ENCODE data around the gene PNPLA6. TPM values are rescaled to one million over a fixed set of nuclear protein-coding genes. Genes with fewer than 3 reads are reported as not detected.

Gene PNPLA6
- total and polyA plus RNA-seq, 2 experiments from 2014 or later: 65.0 to 86.6 TPM

DNA sequence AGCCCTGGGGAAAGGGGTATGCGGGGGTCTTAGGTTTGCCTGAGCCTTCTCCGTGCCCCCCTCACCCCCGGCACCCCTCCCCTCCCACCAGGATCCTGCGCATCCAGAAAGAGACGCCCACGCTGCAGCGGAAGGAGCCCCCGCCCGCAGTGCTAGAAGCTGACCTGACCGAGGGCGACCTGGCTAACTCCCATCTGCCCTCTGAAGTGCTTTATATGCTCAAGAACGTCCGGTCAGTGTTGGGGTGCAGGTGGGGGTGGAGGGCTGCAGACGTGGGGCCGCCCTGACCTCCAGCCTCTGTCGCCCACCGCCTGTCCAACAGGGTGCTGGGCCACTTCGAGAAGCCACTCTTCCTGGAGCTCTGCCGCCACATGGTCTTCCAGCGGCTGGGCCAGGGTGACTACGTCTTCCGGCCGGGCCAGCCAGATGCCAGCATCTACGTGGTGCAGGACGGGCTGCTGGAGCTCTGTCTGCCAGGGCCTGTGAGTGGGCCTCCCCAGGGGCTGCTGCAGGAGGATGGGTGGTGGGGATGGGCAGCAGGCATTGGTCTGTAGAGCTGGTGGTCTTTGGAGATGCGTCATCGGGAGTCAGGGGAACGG, 4.4 kb downstream of the PNPLA6 start:
- no peak for DNase-seq
- Histone ChIP-seq H3F3A (ENCODE audit: insufficient read depth) (no peaks in the 10 kb centered on the region), H3K4me2 (ENCODE audit: unreplicated experiment) (no peak overlapping the region), H3K27me3 (replicated peaks; ENCODE audit: insufficient read depth) (no peaks in the 10 kb centered on the region), H3K4me3 (no peak overlapping the region), H3K79me2 (ENCODE audit: insufficient read depth) (peaks cover 4% of the 10 kb centered on the region; the same call in 1 of the 2 replicates), H3K4me1 (ENCODE audit: insufficient read depth) (no peaks in the 10 kb centered on the region), H2AFZ (no peak overlapping the region), H3K9me3 (ENCODE audit: low read depth) (no peaks in the 10 kb centered on the region), H4K20me1 (ENCODE audit: insufficient read depth) (no peaks in the 10 kb centered on the region), H3K9ac (no peak overlapping the region), H3K36me3 (ENCODE audit: low read depth) (peaks cover 6% of the 10 kb centered on the region; the same call in 1 of the 2 replicates), H3K27ac (no peak overlapping the region), H3K9me2 (ENCODE audit: insufficient read depth) (no peaks in the 10 kb centered on the region)
- 98% methylated on average over 27 to 28 of the region's 28 CpGs for WGBS, 2 experiments (ENCODE audit: low coverage in 1 of 2, low lambda C conversion rate in 2 of 2, missing lambda C conversion rate in 2 of 2)
- no peak for TF ChIP-seq EZH2 (IDR thresholded peaks at IDR 0.05; ENCODE audit: insufficient read depth, poor library complexity, severe bottlenecking)
- no peak for TF ChIP-seq EZH2phosphoT487 (IDR thresholded peaks at IDR 0.05; ENCODE audit: insufficient read depth, low read depth)
- in situ Hi-C loops (cut with MboI): no loop called here

- Histone ChIP-seq H4K20me1 (ENCODE audit: insufficient read depth) (no peaks in the 10 kb centered on the region), H3K27ac (no peak overlapping the region), H3K9ac (no peak overlapping the region), H3K9me2 (ENCODE audit: insufficient read depth) (no peaks in the 10 kb centered on the region), H3F3A (ENCODE audit: insufficient read depth) (no peaks in the 10 kb centered on the region), H3K27me3 (replicated peaks; ENCODE audit: insufficient read depth) (no peaks in the 10 kb centered on the region), H3K79me2 (ENCODE audit: insufficient read depth) (peaks cover 2% of the 10 kb centered on the region; the same call in 1 of the 2 replicates), H3K4me1 (ENCODE audit: insufficient read depth) (no peaks in the 10 kb centered on the region), H2AFZ (no peak overlapping the region), H3K4me2 (ENCODE audit: unreplicated experiment) (no peak overlapping the region), H3K36me3 (ENCODE audit: low read depth) (peaks cover 6% of the 10 kb centered on the region; the same call in 1 of the 2 replicates), H3K9me3 (ENCODE audit: low read depth) (no peaks in the 10 kb centered on the region), H3K4me3 (no peak overlapping the region)
- in situ Hi-C loops (cut with MboI): no loop called here
- peak; percentile 47 for DNase-seq
- no peak for TF ChIP-seq EZH2 (IDR thresholded peaks at IDR 0.05; ENCODE audit: insufficient read depth, poor library complexity, severe bottlenecking)
- 86 to 88% methylated on average over 16 to 38 of the region's 39 CpGs for WGBS, 2 experiments (ENCODE audit: low coverage in 1 of 2, low lambda C conversion rate in 2 of 2, missing lambda C conversion rate in 2 of 2)
These were observed 5.4 kb downstream of the PNPLA6 start for GRCh38 chr19:7540761-7541474.

DNA sequence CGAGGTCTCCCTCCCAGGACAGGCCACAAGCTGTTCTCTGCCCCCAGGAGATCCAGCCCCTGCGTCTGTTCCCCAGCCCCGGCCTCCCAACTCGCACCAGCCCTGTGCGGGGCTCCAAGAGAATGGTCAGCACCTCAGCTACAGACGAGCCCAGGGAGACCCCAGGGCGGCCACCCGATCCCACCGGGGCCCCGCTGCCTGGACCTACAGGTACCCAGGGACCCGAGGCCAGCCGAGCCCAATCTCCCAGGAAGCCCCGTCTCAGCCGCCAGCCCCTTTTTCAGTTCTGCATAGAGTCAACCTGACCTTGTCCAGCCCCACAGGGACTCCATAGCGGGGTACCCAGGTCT, 5.9 kb downstream of the PNPLA6 start:
- 93 to 94% methylated on average over 14 to 15 of the region's 15 CpGs for WGBS, 2 experiments (ENCODE audit: low coverage in 1 of 2, low lambda C conversion rate in 2 of 2, missing lambda C conversion rate in 2 of 2)

GRCh38 chr19:7541828-7542443, 6.4 kb downstream of the PNPLA6 start:
- Histone ChIP-seq H3K4me3 (no peak overlapping the region), H3K27me3 (replicated peaks; ENCODE audit: insufficient read depth) (no peaks in the 10 kb centered on the region), H4K20me1 (ENCODE audit: insufficient read depth) (no peaks in the 10 kb centered on the region), H3K4me2 (ENCODE audit: unreplicated experiment) (no peak overlapping the region), H2AFZ (no peak overlapping the region), H3K79me2 (ENCODE audit: insufficient read depth) (no peaks in the 10 kb centered on the region), H3K9me2 (ENCODE audit: insufficient read depth) (no peaks in the 10 kb centered on the region), H3K9me3 (ENCODE audit: low read depth) (no peaks in the 10 kb centered on the region), H3K9ac (no peak overlapping the region), H3K36me3 (ENCODE audit: low read depth) (peaks cover 6% of the 10 kb centered on the region; the same call in 1 of the 2 replicates), H3K4me1 (ENCODE audit: insufficient read depth) (no peaks in the 10 kb centered on the region), H3K27ac (no peak overlapping the region), H3F3A (ENCODE audit: insufficient read depth) (no peaks in the 10 kb centered on the region)
- TF ChIP-seq EZH2 (IDR thresholded peaks at IDR 0.05; ENCODE audit: insufficient read depth, poor library complexity, severe bottlenecking) (no peak), EZH2phosphoT487 (IDR thresholded peaks at IDR 0.05; ENCODE audit: insufficient read depth, low read depth) (no peak)
- DNase-seq: no peak
- 97 to 98% methylated on average over 11 of the region's 11 CpGs for WGBS, 2 experiments (ENCODE audit: low coverage in 1 of 2, low lambda C conversion rate in 2 of 2, missing lambda C conversion rate in 2 of 2)
- in situ Hi-C loops (cut with MboI): no loop called here

More for the DNA sequence above, 5.9 kb downstream of the PNPLA6 start:
- H4K20me1 ChIP-seq (ENCODE audit: insufficient read depth): no peaks in the 10 kb centered on the region
- H3K79me2 ChIP-seq (ENCODE audit: insufficient read depth): no peaks in the 10 kb centered on the region
- no peak overlapping the region for H3K4me2 ChIP-seq (ENCODE audit: unreplicated experiment)
- no peaks in the 10 kb centered on the region for H3K9me2 ChIP-seq (ENCODE audit: insufficient read depth)
- H2AFZ ChIP-seq: no peak overlapping the region
- H3K36me3 ChIP-seq (ENCODE audit: low read depth): peaks cover 6% of the 10 kb centered on the region; the same call in 1 of the 2 replicates
- H3K4me3 ChIP-seq: no peak overlapping the region
- no peak overlapping the region for H3K27ac ChIP-seq
- no peak for DNase-seq
- H3K9me3 ChIP-seq (ENCODE audit: low read depth): no peaks in the 10 kb centered on the region
- H3K27me3 ChIP-seq (replicated peaks; ENCODE audit: insufficient read depth): no peaks in the 10 kb centered on the region
- no peak overlapping the region for H3K9ac ChIP-seq
- H3K4me1 ChIP-seq (ENCODE audit: insufficient read depth): no peaks in the 10 kb centered on the region
- in situ Hi-C loops (cut with MboI): no loop called here
- H3F3A ChIP-seq (ENCODE audit: insufficient read depth): no peaks in the 10 kb centered on the region
- TF ChIP-seq EZH2 (IDR thresholded peaks at IDR 0.05; ENCODE audit: insufficient read depth, poor library complexity, severe bottlenecking): no peak
- TF ChIP-seq EZH2phosphoT487 (IDR thresholded peaks at IDR 0.05; ENCODE audit: insufficient read depth, low read depth): no peak

Measured in GM23248 (cell line).